Measurements from ENCODE around the gene RPS18.

The RPS18 gene

GRCh38 chr6:33286946-33287914 lies 15.4 kb downstream of the RPS18 start:
- no peak for DNase-seq (ENCODE audit: low read depth in 1 of 2, low spot score in 1 of 2)
- no peak for TF ChIP-seq JUND (IDR thresholded peaks at IDR 0.05; ENCODE audit: low read depth)
- in situ Hi-C loops (cut with HindIII; ENCODE audit: low pct_unique_long_range_greater_than_20kb, low sequenced_read_pairs): no loop called here

GRCh38 chr6:33288141-33288920 lies 16.5 kb downstream of the RPS18 start:
- no peak for TF ChIP-seq JUND (IDR thresholded peaks at IDR 0.05; ENCODE audit: low read depth)
- in situ Hi-C loops (cut with HindIII; ENCODE audit: low pct_unique_long_range_greater_than_20kb, low sequenced_read_pairs): no loop called here
- no peak for DNase-seq (ENCODE audit: low read depth in 1 of 2, low spot score in 1 of 2)

- in situ Hi-C loops (cut with HindIII; ENCODE audit: low pct_unique_long_range_greater_than_20kb, low sequenced_read_pairs): no loop called here
- DNase-seq (ENCODE audit: low read depth in 1 of 2, low spot score in 1 of 2): peak; percentile 88 to 92
- no peak for TF ChIP-seq JUND (IDR thresholded peaks at IDR 0.05; ENCODE audit: low read depth)
These were observed 17.3 kb downstream of the RPS18 start, which contains the start of the genes PFDN6 and WDR46 for GRCh38 chr6:33288921-33289783. Gene PFDN6, plus strand, starts transcription at chr6:33289601. Its CDS starts 256 bp downstream, at chr6:33289857. Gene WDR46, minus strand, starts transcription at chr6:33289239. Its CDS starts 69 bp downstream, at chr6:33289170.

GRCh38 chr6:33289784-33290315 lies 18.0 kb downstream of the RPS18 start:
- in situ Hi-C loops (cut with HindIII; ENCODE audit: low pct_unique_long_range_greater_than_20kb, low sequenced_read_pairs): no loop called here
- TF ChIP-seq JUND (IDR thresholded peaks at IDR 0.05; ENCODE audit: low read depth): no peak
- DNase-seq (ENCODE audit: low read depth in 1 of 2, low spot score in 1 of 2): no peak

- DNase-seq (ENCODE audit: low read depth in 1 of 2, low spot score in 1 of 2): no peak
- in situ Hi-C loops (cut with HindIII; ENCODE audit: low pct_unique_long_range_greater_than_20kb, low sequenced_read_pairs): no loop called here
These were observed 18.6 kb downstream of the RPS18 start for GRCh38 chr6:33290459-33290858.

GRCh38 chr6:33292996-33293682 lies 21.3 kb downstream of the RPS18 start:
- TF ChIP-seq JUND (IDR thresholded peaks at IDR 0.05; ENCODE audit: low read depth): no peak
- DNase-seq (ENCODE audit: low read depth in 1 of 2, low spot score in 1 of 2): no peak
- in situ Hi-C loops (cut with HindIII; ENCODE audit: low pct_unique_long_range_greater_than_20kb, low sequenced_read_pairs): no loop called here

More at GRCh38 chr6:33290459-33290858, 18.6 kb downstream of the RPS18 start:
- TF ChIP-seq JUND (IDR thresholded peaks at IDR 0.05; ENCODE audit: low read depth): no peak

GRCh38 chr6:33294086-33294823 lies 22.4 kb downstream of the RPS18 start:
- DNase-seq (ENCODE audit: low read depth in 1 of 2, low spot score in 1 of 2): no peak
- in situ Hi-C loops (cut with HindIII; ENCODE audit: low pct_unique_long_range_greater_than_20kb, low sequenced_read_pairs): no loop called here
- no peak for TF ChIP-seq JUND (IDR thresholded peaks at IDR 0.05; ENCODE audit: low read depth)

GRCh38 chr6:33295621-33296369 lies 23.9 kb downstream of the RPS18 start:
- in situ Hi-C loops (cut with HindIII; ENCODE audit: low pct_unique_long_range_greater_than_20kb, low sequenced_read_pairs): no loop called here
- no peak for DNase-seq (ENCODE audit: low read depth in 1 of 2, low spot score in 1 of 2)

GRCh38 chr6:33296797-33297405 lies 25.0 kb downstream of the RPS18 start:
- no peak for DNase-seq (ENCODE audit: low read depth in 1 of 2, low spot score in 1 of 2)
- TF ChIP-seq JUND (IDR thresholded peaks at IDR 0.05; ENCODE audit: low read depth): no peak
- in situ Hi-C loops (cut with HindIII; ENCODE audit: low pct_unique_long_range_greater_than_20kb, low sequenced_read_pairs): no loop called here

More at GRCh38 chr6:33295621-33296369, 23.9 kb downstream of the RPS18 start:
- no peak for TF ChIP-seq JUND (IDR thresholded peaks at IDR 0.05; ENCODE audit: low read depth)
